Measurements from ENCODE around the gene EMILIN2. TPM values are rescaled to one million over a fixed set of nuclear protein-coding genes. Genes with fewer than 3 reads are reported as not detected.
"Not testable (repeated sequence)": the region's sequence is repeated elsewhere in the genome, so short reads cannot be mapped to it uniquely, and the experiment has no call there.

Gene EMILIN2
- total RNA-seq (2014; rRNA removed; shearing (Covaris generic); ENCODE audit: low replicate concordance), result 1.8 and 2.3 TPM in 2 replicates

DNA sequence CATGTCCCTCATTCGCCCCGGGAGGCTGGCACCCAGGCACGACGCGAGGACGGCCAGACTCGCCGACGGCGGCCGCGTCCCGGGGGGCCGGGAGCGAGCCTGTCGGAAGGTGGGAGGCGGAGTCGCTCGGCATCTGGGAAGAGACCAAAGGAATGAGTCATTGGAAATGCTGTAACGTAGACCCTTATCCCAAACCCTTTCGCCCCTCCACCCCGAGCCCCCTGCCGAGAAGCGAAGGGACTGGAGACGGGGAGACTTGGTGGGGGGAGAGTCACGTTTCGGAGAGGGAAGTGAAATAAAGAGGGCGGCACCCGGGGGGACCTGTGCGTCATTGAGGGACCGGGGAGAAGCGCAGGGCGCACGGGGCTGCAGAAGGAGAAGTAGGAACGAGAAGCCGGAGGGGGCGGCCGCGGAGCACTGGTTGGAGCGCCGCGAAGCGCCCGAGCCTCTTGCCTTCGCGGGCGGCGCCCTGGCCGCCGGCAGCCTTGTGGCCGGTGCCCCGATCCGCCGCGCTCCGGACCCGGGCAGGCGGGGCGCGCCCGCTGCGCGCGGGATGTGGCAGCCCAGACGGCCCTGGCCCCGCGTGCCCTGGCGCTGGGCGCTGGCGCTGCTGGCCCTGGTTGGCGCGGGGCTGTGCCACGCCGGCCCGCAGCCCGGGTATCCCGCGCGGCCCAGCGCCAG is at the start of gene EMILIN2:
TSS of gene EMILIN2 (plus strand) at position 371 of the 681 bp plus-strand sequence. CDS start at position 554, 183 bp downstream.
- H3K27me3 ChIP-seq (ENCODE audit: low read length), result peaks cover 7% of the 10 kb centered on the region; the same call in 1 of the 2 replicates
- H3K79me2 ChIP-seq (ENCODE audit: low read length), result no peaks in the 10 kb centered on the region
- no peaks in the 10 kb centered on the region for H4K20me1 ChIP-seq (ENCODE audit: insufficient read depth, low read depth, low read length)
- peak; percentile 86 for DNase-seq
- H3K9me2 ChIP-seq (replicated peaks; ENCODE audit: insufficient read depth, low read length), result no peaks in the 10 kb centered on the region
- H3K4me3 ChIP-seq (ENCODE audit: low read length), result peak within 1 kb of the TSS; percentile 63
- H2AFZ ChIP-seq (ENCODE audit: low read length), result peak within 1 kb of the TSS; percentile 96
- no peaks in the 10 kb centered on the region for H3K36me3 ChIP-seq (ENCODE audit: insufficient read depth, low read length)
- peaks cover 45% of the 10 kb centered on the region for H3K4me1 ChIP-seq (ENCODE audit: low read length)
- peak within 1 kb of the TSS; percentile 82 for H3K4me2 ChIP-seq (ENCODE audit: low read depth, low read length, poor library complexity, severe bottlenecking)
- H3K9ac ChIP-seq (ENCODE audit: low read length), result peak within 1 kb of the TSS; percentile 59
- H3K27ac ChIP-seq (ENCODE audit: low read length), result no peak within 1 kb of the TSS
- H3K9me3 ChIP-seq (ENCODE audit: low read length), result no peaks in the 10 kb centered on the region

DNA sequence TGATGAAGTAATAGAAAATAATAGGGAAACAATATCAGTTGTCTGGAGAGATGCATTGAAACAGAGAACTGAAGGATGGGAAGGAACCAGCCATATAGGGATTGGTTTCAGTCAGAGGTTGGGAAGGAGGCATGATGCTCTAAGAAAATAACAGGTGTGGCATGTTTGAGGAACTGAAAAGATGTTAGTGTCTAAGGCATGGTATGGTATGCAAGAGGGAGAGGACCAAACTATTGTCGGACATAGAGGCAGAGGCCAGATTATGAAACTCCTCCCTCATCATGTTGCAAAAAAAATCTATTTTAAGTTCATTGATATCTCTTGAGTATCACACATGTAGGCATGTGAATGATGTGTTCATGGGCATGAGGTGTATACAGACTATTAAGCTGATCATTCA is 48.9 kb upstream of the EMILIN2 start:
- no peaks in the 10 kb centered on the region for H4K20me1 ChIP-seq (ENCODE audit: insufficient read depth, low read depth, low read length)
- no peak overlapping the region for H3K4me3 ChIP-seq (ENCODE audit: low read length)
- no peaks in the 10 kb centered on the region; the same call in 1 of the 2 replicates for H3K4me1 ChIP-seq (ENCODE audit: low read length)
- no peak overlapping the region for H3K9ac ChIP-seq (ENCODE audit: low read length)
- H3K27me3 ChIP-seq (ENCODE audit: low read length), result no peaks in the 10 kb centered on the region
- H2AFZ ChIP-seq (ENCODE audit: low read length), result no peak overlapping the region
- DNase-seq, result no peak
- no peak overlapping the region for H3K27ac ChIP-seq (ENCODE audit: low read length)
- no peaks in the 10 kb centered on the region for H3K9me3 ChIP-seq (ENCODE audit: low read length)
- H3K9me2 ChIP-seq (replicated peaks; ENCODE audit: insufficient read depth, low read length), result no peaks in the 10 kb centered on the region
- peaks cover 30% of the 10 kb centered on the region; the same call in 1 of the 2 replicates for H3K36me3 ChIP-seq (ENCODE audit: insufficient read depth, low read length)
- no peaks in the 10 kb centered on the region for H3K79me2 ChIP-seq (ENCODE audit: low read length)
- H3K4me2 ChIP-seq (ENCODE audit: low read depth, low read length, poor library complexity, severe bottlenecking), result no peak overlapping the region

DNA sequence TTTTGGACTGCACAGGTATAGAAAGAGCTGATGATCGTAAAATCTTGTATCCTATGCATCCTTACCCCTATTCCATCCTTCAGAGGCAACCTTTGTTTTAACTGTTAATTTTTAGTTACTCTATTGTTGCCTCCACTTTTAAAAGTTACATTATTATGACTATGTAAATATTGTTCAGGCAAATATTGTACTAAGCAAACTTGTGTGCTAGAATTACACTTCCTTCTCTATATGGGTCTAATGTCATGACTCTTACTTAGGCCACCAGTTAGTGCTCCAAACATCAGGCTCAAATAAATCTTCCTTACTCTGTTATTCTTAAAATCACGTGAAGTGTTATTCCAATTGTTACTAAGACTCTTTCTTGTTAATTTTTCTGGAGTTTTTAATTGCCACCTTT is 47.4 kb upstream of the EMILIN2 start:
- H3K27me3 ChIP-seq (ENCODE audit: low read length), result no peaks in the 10 kb centered on the region
- no peak overlapping the region for H3K4me2 ChIP-seq (ENCODE audit: low read depth, low read length, poor library complexity, severe bottlenecking)
- peaks cover 30% of the 10 kb centered on the region; the same call in 1 of the 2 replicates for H3K36me3 ChIP-seq (ENCODE audit: insufficient read depth, low read length)
- no peak overlapping the region for H3K4me3 ChIP-seq (ENCODE audit: low read length)
- no peaks in the 10 kb centered on the region for H3K9me2 ChIP-seq (replicated peaks; ENCODE audit: insufficient read depth, low read length)
- no peak overlapping the region for H3K9ac ChIP-seq (ENCODE audit: low read length)
- no peaks in the 10 kb centered on the region for H4K20me1 ChIP-seq (ENCODE audit: insufficient read depth, low read depth, low read length)
- H3K27ac ChIP-seq (ENCODE audit: low read length), result no peak overlapping the region
- H3K9me3 ChIP-seq (ENCODE audit: low read length), result no peaks in the 10 kb centered on the region
- DNase-seq, result no peak
- H3K79me2 ChIP-seq (ENCODE audit: low read length), result no peaks in the 10 kb centered on the region
- no peak overlapping the region for H2AFZ ChIP-seq (ENCODE audit: low read length)
- no peaks in the 10 kb centered on the region; the same call in 1 of the 2 replicates for H3K4me1 ChIP-seq (ENCODE audit: low read length)

- Histone ChIP-seq H3K9me3 (ENCODE audit: low read length) (no peaks in the 10 kb centered on the region), H3K9me2 (replicated peaks; ENCODE audit: insufficient read depth, low read length) (no peaks in the 10 kb centered on the region), H3K4me2 (ENCODE audit: low read depth, low read length, poor library complexity, severe bottlenecking) (no peak overlapping the region), H3K4me1 (ENCODE audit: low read length) (no peaks in the 10 kb centered on the region), H4K20me1 (ENCODE audit: insufficient read depth, low read depth, low read length) (no peaks in the 10 kb centered on the region), H2AFZ (ENCODE audit: low read length) (no peak overlapping the region), H3K36me3 (ENCODE audit: insufficient read depth, low read length) (peaks cover 5% of the 10 kb centered on the region; the same call in 1 of the 2 replicates), H3K27me3 (ENCODE audit: low read length) (no peaks in the 10 kb centered on the region), H3K79me2 (ENCODE audit: low read length) (no peaks in the 10 kb centered on the region), H3K9ac (ENCODE audit: low read length) (no peak overlapping the region), H3K27ac (ENCODE audit: low read length) (no peak overlapping the region), H3K4me3 (ENCODE audit: low read length) (no peak overlapping the region)
- no peak for DNase-seq
Measured at GRCh38 chr18:2805970-2806943, 40.5 kb upstream of the EMILIN2 start.

GRCh38 chr18:2808640-2809039 is 38.2 kb upstream of the EMILIN2 start:
- H3K4me1 ChIP-seq (ENCODE audit: low read length); H3K27me3 ChIP-seq (ENCODE audit: low read length); H3K4me3 ChIP-seq (ENCODE audit: low read length); H3K79me2 ChIP-seq (ENCODE audit: low read length); H3K9ac ChIP-seq (ENCODE audit: low read length); H3K4me2 ChIP-seq (ENCODE audit: low read depth, low read length, poor library complexity, severe bottlenecking); H3K36me3 ChIP-seq (ENCODE audit: insufficient read depth, low read length); H3K27ac ChIP-seq (ENCODE audit: low read length); H4K20me1 ChIP-seq (ENCODE audit: insufficient read depth, low read depth, low read length); H3K9me2 ChIP-seq (replicated peaks; ENCODE audit: insufficient read depth, low read length); DNase-seq; H2AFZ ChIP-seq (ENCODE audit: low read length); H3K9me3 ChIP-seq (ENCODE audit: low read length): not testable (repeated sequence)

DNA sequence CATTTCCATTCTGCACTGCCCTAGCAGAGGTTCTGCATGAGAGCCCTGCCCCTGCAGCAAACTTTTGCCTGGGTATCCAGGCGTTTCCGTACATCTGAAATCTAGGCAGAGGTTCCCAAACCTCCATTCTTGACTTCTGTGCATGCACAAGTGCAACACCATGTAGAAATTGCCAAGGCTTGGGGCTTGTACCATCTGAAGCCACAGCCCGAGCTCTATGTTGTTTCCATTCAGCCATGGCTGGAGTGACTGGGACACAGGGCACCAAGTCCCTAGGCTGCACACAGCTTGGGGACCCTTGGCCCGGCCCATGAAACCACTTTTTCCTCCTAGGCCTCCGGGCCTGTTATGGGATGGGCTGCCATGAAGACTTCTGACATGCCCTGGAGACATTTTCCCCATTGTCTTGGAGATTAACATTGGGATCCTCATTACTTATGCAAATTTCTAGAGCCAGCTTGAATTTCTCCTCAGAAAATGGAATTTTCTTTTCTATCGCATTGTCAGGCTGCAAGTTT is 37.1 kb upstream of the EMILIN2 start:
- H3K4me3 ChIP-seq (ENCODE audit: low read length); H4K20me1 ChIP-seq (ENCODE audit: insufficient read depth, low read depth, low read length); H3K27ac ChIP-seq (ENCODE audit: low read length); H3K4me1 ChIP-seq (ENCODE audit: low read length); H3K79me2 ChIP-seq (ENCODE audit: low read length); DNase-seq; H2AFZ ChIP-seq (ENCODE audit: low read length); H3K36me3 ChIP-seq (ENCODE audit: insufficient read depth, low read length); H3K27me3 ChIP-seq (ENCODE audit: low read length); H3K9ac ChIP-seq (ENCODE audit: low read length); H3K9me2 ChIP-seq (replicated peaks; ENCODE audit: insufficient read depth, low read length); H3K4me2 ChIP-seq (ENCODE audit: low read depth, low read length, poor library complexity, severe bottlenecking); H3K9me3 ChIP-seq (ENCODE audit: low read length): not testable (repeated sequence)

GRCh38 chr18:2811416-2811815 is 35.4 kb upstream of the EMILIN2 start:
- no peak overlapping the region for H3K27ac ChIP-seq (ENCODE audit: low read length)
- H3K9ac ChIP-seq (ENCODE audit: low read length), result no peak overlapping the region
- H3K4me1 ChIP-seq (ENCODE audit: low read length), result no peaks in the 10 kb centered on the region
- H3K27me3 ChIP-seq (ENCODE audit: low read length), result no peaks in the 10 kb centered on the region
- H3K9me3 ChIP-seq (ENCODE audit: low read length), result 0 out of 2 replicates have a peak, but pooled peaks cover 3% of the 10 kb centered on the region
- no peaks in the 10 kb centered on the region for H4K20me1 ChIP-seq (ENCODE audit: insufficient read depth, low read depth, low read length)
- DNase-seq, result no peak
- H3K4me2 ChIP-seq (ENCODE audit: low read depth, low read length, poor library complexity, severe bottlenecking), result no peak overlapping the region
- H3K79me2 ChIP-seq (ENCODE audit: low read length), result no peaks in the 10 kb centered on the region
- no peak overlapping the region for H2AFZ ChIP-seq (ENCODE audit: low read length)
- no peak overlapping the region for H3K4me3 ChIP-seq (ENCODE audit: low read length)
- no peaks in the 10 kb centered on the region for H3K36me3 ChIP-seq (ENCODE audit: insufficient read depth, low read length)
- H3K9me2 ChIP-seq (replicated peaks; ENCODE audit: insufficient read depth, low read length), result no peaks in the 10 kb centered on the region

GRCh38 chr18:2814928-2815327 is 31.9 kb upstream of the EMILIN2 start:
- Histone ChIP-seq H3K4me3 (ENCODE audit: low read length) (no peak overlapping the region), H3K9me3 (ENCODE audit: low read length) (0 out of 2 replicates have a peak, but pooled peaks cover 3% of the 10 kb centered on the region), H3K79me2 (ENCODE audit: low read length) (no peaks in the 10 kb centered on the region), H3K27ac (ENCODE audit: low read length) (no peak overlapping the region), H3K27me3 (ENCODE audit: low read length) (no peaks in the 10 kb centered on the region), H3K9ac (ENCODE audit: low read length) (no peak overlapping the region), H3K36me3 (ENCODE audit: insufficient read depth, low read length) (no peaks in the 10 kb centered on the region), H4K20me1 (ENCODE audit: insufficient read depth, low read depth, low read length) (no peaks in the 10 kb centered on the region), H3K4me2 (ENCODE audit: low read depth, low read length, poor library complexity, severe bottlenecking) (no peak overlapping the region), H2AFZ (ENCODE audit: low read length) (no peak overlapping the region), H3K9me2 (replicated peaks; ENCODE audit: insufficient read depth, low read length) (no peaks in the 10 kb centered on the region), H3K4me1 (ENCODE audit: low read length) (no peaks in the 10 kb centered on the region)
- no peak for DNase-seq

All from Karpas-422 (cell line).